Activated T-helper 1 cell treated with anti-CD3 and anti-CD28 coated beads, Interleukin-2, amount 50 U/mL, for 16 hours (primary cell): ENCODE measurements around the gene ETV5.

ENCODE experiments used
- DNase-seq, 2 donors: peaks; one replicate each; pipeline ENCODE4 v3.0.0-alpha.2; 2020; ENCODE audit warnings: low read depth in 1 of 2, low spot score in 1 of 2

ETV5 gene

GRCh38 chr3:186097317-186097662, 11.6 kb downstream of the ETV5 start:
- no peak for DNase-seq

DNA sequence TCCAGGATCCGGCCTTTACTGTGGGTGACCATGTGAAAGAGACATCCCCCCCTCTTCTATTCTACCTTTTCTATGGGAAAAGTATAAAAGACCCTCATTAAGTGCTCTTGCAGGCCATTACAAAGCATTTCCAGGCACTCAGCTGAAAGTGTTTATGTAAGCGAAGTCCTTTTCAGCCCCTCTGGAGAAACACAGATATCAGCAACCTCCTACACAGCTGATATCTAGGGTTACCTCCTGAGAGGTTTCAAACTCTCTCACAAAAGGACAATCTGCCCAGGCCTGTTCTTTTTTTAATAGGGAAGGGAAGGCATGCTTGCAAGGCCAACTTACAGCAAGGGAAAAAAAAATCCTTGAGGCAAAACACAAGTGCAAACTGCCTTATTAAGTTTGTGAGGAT, 12.6 kb downstream of the ETV5 start:
- no peak for DNase-seq

- no peak for DNase-seq
Measured at GRCh38 chr3:186095561-186096081, 13.3 kb downstream of the ETV5 start.

DNA sequence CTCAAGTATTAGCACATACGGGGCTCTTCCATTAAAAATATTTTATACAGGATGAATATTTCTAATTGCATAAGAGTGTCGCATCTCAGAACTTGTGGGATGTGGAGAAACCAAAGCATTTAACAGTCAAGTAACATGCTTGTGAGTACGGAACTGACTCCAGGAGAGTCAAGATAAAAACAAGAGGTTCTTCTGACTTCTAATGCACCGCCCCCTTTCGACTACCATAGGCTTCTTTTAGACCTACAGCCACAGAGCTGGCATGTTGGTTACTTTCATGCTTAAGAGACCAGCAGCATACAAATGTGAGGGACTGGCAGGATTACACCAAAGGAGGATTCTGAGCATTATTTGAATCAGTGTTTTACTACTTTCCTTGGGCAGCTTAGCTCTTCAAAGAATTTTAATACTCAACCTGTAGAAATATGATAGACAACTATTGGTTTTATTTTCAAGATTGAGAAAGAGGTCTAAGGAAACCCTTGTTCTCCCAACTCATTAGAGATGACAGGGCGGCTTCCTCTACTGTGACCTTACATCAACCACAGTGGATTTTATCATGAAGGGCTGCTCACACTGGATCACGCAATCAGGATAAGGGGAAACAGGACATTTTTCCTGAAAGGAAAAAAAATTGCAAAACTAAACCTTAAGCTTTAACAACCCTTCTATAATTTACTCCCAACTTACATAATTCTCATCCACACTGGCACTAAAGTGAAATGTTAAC, 14.0 kb downstream of the ETV5 start:
- no peak for DNase-seq

DNA sequence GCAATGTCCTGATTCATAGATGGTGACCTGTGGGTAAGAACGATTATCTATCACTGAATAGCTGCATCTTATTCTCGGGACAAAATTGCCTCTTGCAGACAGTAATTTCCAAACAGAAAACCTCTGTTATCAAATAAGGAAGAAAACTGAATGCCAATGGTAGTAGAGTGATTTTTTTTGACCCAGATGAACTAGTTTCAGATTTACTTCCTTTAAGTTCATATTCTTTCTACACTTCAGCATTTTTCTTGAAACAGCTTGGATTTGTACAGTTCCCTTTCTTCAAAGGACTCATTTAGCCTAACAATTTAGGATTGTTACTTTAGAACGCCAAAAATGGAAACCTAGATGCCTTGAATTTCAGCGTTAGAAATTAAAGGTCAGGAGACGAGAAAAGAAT, 14.6 kb downstream of the ETV5 start:
- DNase-seq = no peak

- DNase-seq = no peak
Measured at GRCh38 chr3:186093271-186093900, 15.5 kb downstream of the ETV5 start.

DNA sequence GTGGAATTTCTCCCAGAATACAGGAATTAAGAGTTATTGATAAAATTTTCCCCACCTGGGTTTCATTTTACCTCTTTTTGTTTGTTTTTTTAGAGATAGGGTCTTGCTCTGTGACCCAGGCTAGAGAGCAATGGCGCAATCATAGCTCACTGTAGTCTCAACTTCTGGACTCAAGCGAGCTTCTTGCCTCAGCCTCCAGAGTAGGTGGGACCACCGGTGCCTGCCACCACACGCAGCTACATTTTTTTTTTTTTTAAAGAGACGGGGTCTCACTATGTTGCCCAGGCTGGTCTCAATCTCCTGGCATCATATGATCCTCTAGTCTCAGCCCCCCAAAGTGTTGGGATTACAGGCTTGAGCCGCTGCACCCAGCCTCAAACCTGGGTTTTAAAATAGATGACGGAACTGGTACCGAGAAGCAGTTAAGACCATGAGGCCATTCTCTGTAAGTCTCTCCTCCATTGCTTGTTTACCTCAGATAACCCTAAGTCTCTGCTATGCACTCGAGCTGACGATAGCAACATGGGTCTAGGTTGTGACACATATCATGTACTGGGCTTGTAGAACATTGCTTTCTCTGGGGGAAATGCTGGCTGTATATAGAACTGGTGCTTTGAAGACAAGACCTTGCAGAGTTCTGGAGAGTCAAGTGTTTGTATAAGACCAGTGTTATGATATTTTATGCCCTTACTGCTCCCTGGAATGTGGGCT, 16.4 kb downstream of the ETV5 start:
- DNase-seq = no peak

GRCh38 chr3:186090901-186091300, 18.0 kb downstream of the ETV5 start:
- no peak for DNase-seq

DNA sequence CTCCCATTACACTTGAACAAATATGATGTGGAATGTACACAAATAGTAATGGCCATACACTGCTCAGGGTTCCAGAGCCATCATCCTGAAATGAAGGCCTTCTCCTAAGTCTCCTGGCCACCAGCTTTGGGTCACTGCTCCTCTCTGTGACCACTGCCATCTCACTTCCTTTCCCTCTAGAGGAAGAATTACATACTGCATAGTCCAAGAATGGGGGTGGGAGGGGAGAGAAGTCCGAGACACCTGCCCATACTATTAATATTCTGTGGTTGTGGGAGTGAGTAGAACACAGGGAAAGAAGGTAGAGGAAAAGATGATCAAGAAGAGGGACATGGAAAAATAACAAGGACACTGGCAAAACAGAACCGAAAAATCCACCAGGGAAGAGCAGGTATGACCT, 20.6 kb downstream of the ETV5 start:
- no peak for DNase-seq

GRCh38 chr3:186084264-186084663, 24.6 kb downstream of the ETV5 start:
- DNase-seq = no peak

- DNase-seq = no peak
Measured at GRCh38 chr3:186083746-186084145, 25.1 kb downstream of the ETV5 start.

- no peak for DNase-seq
Measured at GRCh38 chr3:186082150-186082549, 26.7 kb downstream of the ETV5 start.

DNA sequence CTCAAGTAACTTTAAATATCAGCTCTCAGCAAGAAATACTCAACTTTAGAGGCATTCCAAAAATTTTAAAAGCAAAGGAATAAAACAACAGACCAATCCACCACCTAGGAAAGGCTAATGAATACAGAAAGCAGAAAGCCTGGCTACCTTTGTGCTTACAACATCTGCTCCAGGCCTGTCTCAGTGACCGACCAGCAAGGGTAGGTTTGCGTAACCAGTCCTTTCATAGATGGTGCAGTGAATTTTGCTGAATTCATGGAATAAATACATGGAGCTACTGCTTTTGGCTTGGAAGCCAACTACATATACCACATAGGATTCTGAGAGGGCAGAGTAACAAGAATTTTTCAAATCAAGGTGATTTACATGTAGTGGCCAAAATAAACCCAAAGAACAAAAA, 27.2 kb downstream of the ETV5 start:
- DNase-seq = no peak

- DNase-seq = no peak
Measured at GRCh38 chr3:186080849-186081438, 27.9 kb downstream of the ETV5 start.

DNA sequence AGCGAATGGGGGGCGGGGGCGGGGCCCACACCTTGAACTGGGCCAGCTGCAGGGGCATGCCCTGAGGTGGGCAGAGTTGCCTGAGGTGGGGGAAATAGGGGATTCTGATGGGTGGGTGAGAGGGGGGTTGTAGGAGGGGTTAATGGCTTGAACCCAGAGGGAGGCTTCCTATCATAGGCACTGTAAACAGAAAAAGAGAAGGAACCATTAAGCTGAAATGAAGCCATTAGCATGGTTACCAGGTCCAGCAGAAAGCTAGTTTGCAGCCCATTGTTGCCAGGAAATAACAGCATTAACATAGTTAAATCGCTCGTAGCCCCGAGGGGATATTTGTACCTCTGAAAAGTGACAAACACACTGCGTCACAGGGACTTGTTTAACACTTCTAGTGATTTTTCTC, 29.0 kb downstream of the ETV5 start:
- no peak for DNase-seq

DNA sequence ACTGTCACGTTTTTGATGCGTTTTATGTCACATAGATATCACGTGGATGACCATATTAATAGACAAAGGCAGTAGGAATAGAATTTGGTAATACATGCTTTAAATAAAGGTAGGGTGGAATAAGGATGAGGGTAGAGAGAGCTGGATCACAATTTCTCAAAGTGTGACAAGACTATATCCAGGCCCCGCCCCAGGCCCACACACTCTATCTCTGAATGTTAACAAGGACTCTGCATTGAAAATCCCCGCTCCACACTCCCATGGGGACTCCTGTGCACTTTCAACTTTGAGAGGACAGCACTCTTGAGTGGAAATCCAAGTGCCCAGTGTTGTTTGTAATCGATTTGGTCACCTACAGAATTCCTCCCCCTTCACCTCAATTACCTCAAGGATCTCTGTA, 31.4 kb downstream of the ETV5 start:
- DNase-seq = no peak

- no peak for DNase-seq
Measured at GRCh38 chr3:186075931-186076567, 32.8 kb downstream of the ETV5 start.

GRCh38 chr3:186075489-186075888, 33.4 kb downstream of the ETV5 start:
- DNase-seq = no peak

- no peak for DNase-seq
Measured at GRCh38 chr3:186073641-186074040, 35.2 kb downstream of the ETV5 start.

GRCh38 chr3:186070996-186071395, 37.9 kb downstream of the ETV5 start:
- no peak for DNase-seq

DNA sequence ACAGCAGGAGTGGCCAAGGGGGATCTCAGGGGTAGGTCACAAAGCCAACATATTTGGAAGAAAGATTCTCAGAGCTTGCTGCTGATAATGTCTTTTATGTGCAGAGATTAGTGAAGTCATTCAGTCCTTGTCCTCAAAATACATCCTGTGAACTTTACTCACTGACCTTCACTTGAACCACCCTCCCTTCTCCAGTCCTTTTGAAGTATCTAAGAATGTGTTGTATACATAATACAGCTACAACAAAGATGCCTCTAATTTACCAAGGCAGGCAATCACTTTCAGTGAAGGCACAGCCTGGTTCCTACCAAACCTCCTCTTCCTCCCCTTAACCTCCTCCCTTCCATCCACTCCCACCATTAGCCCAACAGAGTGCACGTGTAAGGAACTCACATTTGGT, 38.3 kb downstream of the ETV5 start:
- DNase-seq = no peak
